CD14-positive monocyte (primary cell): ENCODE results near the gene FAM83F. TPM values are rescaled to one million over a fixed set of nuclear protein-coding genes. Genes with fewer than 3 reads are reported as not detected.

ENCODE experiments used
- DNase-seq, 3 donors: peaks; one replicate each; pipeline ENCODE4 v3.0.0-alpha.2; 2011 to 2022
- H2AFZ ChIP-seq: 2 replicates; pipeline ENCODE4 v1.6.0; 2012; ENCODE audit warnings: mild to moderate bottlenecking, low read depth, low read length, inconsistent platforms; ENCODE audit not compliant: insufficient read depth, poor library complexity, severe bottlenecking
- H3K27ac ChIP-seq, 2 donors: 1 replicate in 1 of 2; 2 replicates in 1 of 2; pipeline ENCODE4 v1.5.1; 2012 to 2013; ENCODE audit warnings: low read length in 2 of 2, control low read depth in 1 of 2, inconsistent platforms in 1 of 2, low read depth in 1 of 2, mild to moderate bottlenecking in 1 of 2
- H3K27me3 ChIP-seq, 2 donors: one replicate each; pipeline versions ENCODE4 v1.6.0 to v1.6.1; 2011 to 2013; ENCODE audit warnings: low read length in 2 of 2; ENCODE audit not compliant: control insufficient read depth in 2 of 2, insufficient read depth in 2 of 2
- H3K36me3 ChIP-seq, 2 donors: replicated peaks in 1 of 2; 1 replicate in 1 of 2; 2 replicates in 1 of 2; pipeline versions ENCODE4 v1.5.1 to v1.6.1; 2012 to 2013; ENCODE audit warnings: low read length in 2 of 2, control low read depth in 1 of 2, inconsistent platforms in 1 of 2, mild to moderate bottlenecking in 1 of 2; ENCODE audit not compliant: insufficient read depth in 2 of 2, control insufficient read depth in 1 of 2
- H3K4me1 ChIP-seq, 2 donors: 1 replicate in 1 of 2; 2 replicates in 1 of 2; pipeline versions ENCODE4 v1.5.1 to v1.6.1; 2012 to 2013; ENCODE audit warnings: low read length in 2 of 2, control low read depth in 1 of 2, inconsistent platforms in 1 of 2, mild to moderate bottlenecking in 1 of 2, moderate library complexity in 1 of 2; ENCODE audit not compliant: insufficient read depth in 2 of 2, control insufficient read depth in 1 of 2
- H3K4me2 ChIP-seq: replicated peaks from 2 replicates; pipeline ENCODE3; 2012; ENCODE audit warnings: low read length, moderate library complexity, mild to moderate bottlenecking; ENCODE audit not compliant: poor library complexity, severe bottlenecking; ENCODE audit errors: extremely low read depth
- H3K4me3 ChIP-seq, 3 experiments: fragments of 200-600 bp in 1 of 3; sonication (generic) in 1 of 3; replicated peaks in 1 of 3; 1 replicate in 2 of 3; 2 replicates in 1 of 3; pipeline ENCODE4 v1.5.1; 2011 to 2013; ENCODE audit warnings: low read length in 3 of 3, mild to moderate bottlenecking in 3 of 3, control low read depth in 2 of 3, low read depth in 2 of 3, inconsistent platforms in 1 of 3, moderate library complexity in 1 of 3
- H3K79me2 ChIP-seq: 2 replicates; pipeline ENCODE4 v1.6.0; 2012; ENCODE audit warnings: mild to moderate bottlenecking, control low read depth, inconsistent platforms, low read length, moderate library complexity; ENCODE audit not compliant: insufficient read depth
- H3K9ac ChIP-seq: 2 replicates; pipeline ENCODE4 v1.6.0; 2017; ENCODE audit warnings: low read length, mild to moderate bottlenecking; ENCODE audit not compliant: insufficient read depth, poor library complexity, severe bottlenecking
- H3K9me3 ChIP-seq, 2 donors: replicated peaks in 1 of 2; 1 replicate in 1 of 2; 2 replicates in 1 of 2; pipeline versions ENCODE4 v1.5.1 to v1.6.1; 2012 to 2013; ENCODE audit warnings: low read length in 2 of 2, control low read depth in 1 of 2; ENCODE audit not compliant: control insufficient read depth in 1 of 2, insufficient read depth in 1 of 2
- H4K20me1 ChIP-seq: 2 replicates; pipeline ENCODE4 v1.6.0; 2012; ENCODE audit warnings: mild to moderate bottlenecking, low read length, control low read depth, moderate library complexity; ENCODE audit not compliant: insufficient read depth
- H3K27ac Mint-ChIP-seq, 7 donors: one replicate each; pipeline ENCODE4 v1.8.0; 2020; ENCODE audit warnings: mild to moderate bottlenecking in 7 of 7, mixed read lengths in 7 of 7, moderate library complexity in 6 of 7, inconsistent platforms in 2 of 7
- H3K27me3 Mint-ChIP-seq, 3 donors: one replicate each; pipeline ENCODE4 v1.8.0; 2021 to 2022; ENCODE audit warnings: low read depth in 3 of 3, mild to moderate bottlenecking in 3 of 3, mixed read lengths in 3 of 3, moderate library complexity in 3 of 3, inconsistent platforms in 1 of 3
- H3K36me3 Mint-ChIP-seq, 2 donors: one replicate each; pipeline ENCODE4 v1.8.0; 2020; ENCODE audit warnings: mixed read lengths in 2 of 2, inconsistent platforms in 1 of 2, mild to moderate bottlenecking in 1 of 2
- H3K4me1 Mint-ChIP-seq: one replicate; pipeline ENCODE4 v1.8.0; 2020; ENCODE audit warnings: mild to moderate bottlenecking, mixed read lengths
- H3K4me3 Mint-ChIP-seq, 2 donors: one replicate each; pipeline ENCODE4 v1.8.0; 2020; ENCODE audit warnings: mild to moderate bottlenecking in 2 of 2, mixed read lengths in 2 of 2, moderate library complexity in 1 of 2
- H3K9me3 Mint-ChIP-seq, 7 donors: one replicate each; pipeline ENCODE4 v1.8.0; 2020 to 2022; ENCODE audit warnings: mixed read lengths in 7 of 7, mild to moderate bottlenecking in 6 of 7, moderate library complexity in 6 of 7, inconsistent platforms in 2 of 7
- WGBS: methylation state at CpG from one replicate; pipeline ENCODE4 v1.1.5; 2013; ENCODE audit warnings: missing lambda C conversion rate; ENCODE audit not compliant: insufficient coverage; 5-methylcytosine and 5-hydroxymethylcytosine counted together
- intact Hi-C, 2 donors: fragments of 100-400 bp; cut with micrococcal nuclease; formaldehyde crosslinking; loops; one replicate each; pipeline versions ENCODE4 v1.15.0 to v1.15.1; 2023
- polyA plus RNA-seq, 3 donors: library from polyadenylated mRNA; depleted of rRNA in 1 of 3; unstranded in 2 of 3; stranded (reverse) in 1 of 3; fragments of 300-500 nt in 2 of 3; fragments of >200 nt in 1 of 3; fragmentation: Illumina TruSeq in 2 of 3; gene quantifications; 1 replicate in 2 of 3; 2 replicates in 1 of 3; pipeline ENCODE4 v1.2.3, GENCODE V29; 2012 to 2021
- TF ChIP-seq, protein P1 (sequence below): fragments of 200-600 bp; IDR thresholded peaks from one replicate; pipeline ENCODE4 v1.8.0; 2022; ENCODE audit warnings: antibody characterized with exemption, mild to moderate bottlenecking

Gene FAM83F
- polyA plus RNA-seq, 3 donors = 0.01 TPM; not detected in 2

DNA sequence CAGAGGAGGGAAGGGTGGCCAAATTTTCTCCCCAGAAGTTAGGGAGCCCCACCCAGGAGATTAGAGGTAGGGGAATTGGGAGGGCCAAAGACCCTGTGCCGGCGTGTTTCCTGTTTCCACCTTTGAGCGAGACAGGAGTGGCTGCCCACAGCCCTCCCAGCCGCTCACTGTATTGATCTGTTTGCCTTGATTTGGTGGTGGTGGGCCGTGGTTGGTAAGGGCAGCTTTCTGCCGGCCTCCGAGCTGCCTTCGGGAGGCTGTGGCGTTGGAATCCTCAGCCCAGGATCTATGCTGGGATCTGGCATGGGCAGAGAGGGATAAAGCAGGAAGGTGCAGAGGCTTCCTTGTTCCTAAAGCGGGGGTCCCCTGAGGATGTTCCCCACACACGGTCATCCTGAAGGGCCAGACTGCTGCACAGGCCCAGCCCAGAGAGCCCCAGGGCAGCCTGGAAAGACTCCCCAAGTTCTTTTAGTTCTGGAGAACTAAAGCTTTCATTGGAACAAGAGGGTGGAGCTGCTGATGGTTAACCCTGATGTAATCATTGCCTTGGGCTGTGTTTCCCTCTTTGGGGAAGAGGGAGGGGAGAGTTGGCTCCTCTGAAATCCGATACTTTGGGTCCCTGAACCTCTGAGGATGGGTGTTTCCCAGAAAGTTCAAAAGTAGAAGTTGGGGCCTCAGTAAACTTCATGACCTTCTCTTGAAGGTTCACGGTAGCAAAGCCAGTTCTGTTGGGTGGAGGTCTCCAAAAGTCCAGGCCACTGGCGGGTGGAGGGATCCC, 7.2 kb downstream of the FAM83F start:
- no peaks in the 10 kb centered on the region for H3K9me3 ChIP-seq
- Mint-ChIP-seq H3K27ac (no peak overlapping the region), H3K4me3 (no peak overlapping the region), H3K36me3 (peaks cover 5 to 6% of the 10 kb centered on the region in 2 donors), H3K4me1 (peaks cover 11% of the 10 kb centered on the region), H3K27me3 (peaks cover 24 to 42% (median 28%) of the 10 kb centered on the region in 3 donors), H3K9me3 (no peaks in the 10 kb centered on the region)
- no peak overlapping the region for H3K4me3 ChIP-seq
- intact Hi-C loops = loop anchor here in 1 of 2 donors (5.0 kb wide), 1 partner anchor 35 kb away; no protein-coding TSS in a partner anchor
- H3K27ac ChIP-seq = no peak overlapping the region
- H3K4me2 ChIP-seq = no peak overlapping the region
- peaks cover under 1 to 5% of the 10 kb centered on the region in 2 donors for H3K4me1 ChIP-seq
- DNase-seq = no peak
- no peak overlapping the region for H2AFZ ChIP-seq
- H3K36me3 ChIP-seq = no peaks in the 10 kb centered on the region
- TF ChIP-seq, protein P1, sequence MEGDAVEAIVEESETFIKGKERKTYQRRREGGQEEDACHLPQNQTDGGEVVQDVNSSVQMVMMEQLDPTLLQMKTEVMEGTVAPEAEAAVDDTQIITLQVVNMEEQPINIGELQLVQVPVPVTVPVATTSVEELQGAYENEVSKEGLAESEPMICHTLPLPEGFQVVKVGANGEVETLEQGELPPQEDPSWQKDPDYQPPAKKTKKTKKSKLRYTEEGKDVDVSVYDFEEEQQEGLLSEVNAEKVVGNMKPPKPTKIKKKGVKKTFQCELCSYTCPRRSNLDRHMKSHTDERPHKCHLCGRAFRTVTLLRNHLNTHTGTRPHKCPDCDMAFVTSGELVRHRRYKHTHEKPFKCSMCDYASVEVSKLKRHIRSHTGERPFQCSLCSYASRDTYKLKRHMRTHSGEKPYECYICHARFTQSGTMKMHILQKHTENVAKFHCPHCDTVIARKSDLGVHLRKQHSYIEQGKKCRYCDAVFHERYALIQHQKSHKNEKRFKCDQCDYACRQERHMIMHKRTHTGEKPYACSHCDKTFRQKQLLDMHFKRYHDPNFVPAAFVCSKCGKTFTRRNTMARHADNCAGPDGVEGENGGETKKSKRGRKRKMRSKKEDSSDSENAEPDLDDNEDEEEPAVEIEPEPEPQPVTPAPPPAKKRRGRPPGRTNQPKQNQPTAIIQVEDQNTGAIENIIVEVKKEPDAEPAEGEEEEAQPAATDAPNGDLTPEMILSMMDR = no peak
- H3K27me3 ChIP-seq = peaks cover under 1 to 25% of the 10 kb centered on the region in 2 donors
- H3K9ac ChIP-seq = no peak overlapping the region
- 85% methylated on average over 8 of the region's 14 CpGs for WGBS
- H4K20me1 ChIP-seq = no peaks in the 10 kb centered on the region
- no peaks in the 10 kb centered on the region for H3K79me2 ChIP-seq

- Mint-ChIP-seq H3K4me3 (no peak overlapping the region), H3K9me3 (no peaks in the 10 kb centered on the region), H3K27me3 (peaks cover 17 to 32% (median 18%) of the 10 kb centered on the region in 3 donors), H3K36me3 (peaks cover 5 to 6% of the 10 kb centered on the region in 2 donors), H3K27ac (no peak overlapping the region), H3K4me1 (peaks cover 21% of the 10 kb centered on the region)
- no peaks in the 10 kb centered on the region for H4K20me1 ChIP-seq
- H3K4me1 ChIP-seq = peaks cover 10 to 16% of the 10 kb centered on the region in 2 donors
- TF ChIP-seq, protein P1 = no peak
- no peaks in the 10 kb centered on the region for H3K9me3 ChIP-seq
- DNase-seq = no peak
- H3K79me2 ChIP-seq = no peaks in the 10 kb centered on the region
- no peak overlapping the region for H2AFZ ChIP-seq
- intact Hi-C loops = loop anchor here in 1 of 2 donors (5.0 kb wide), 1 partner anchor 36 kb away; no protein-coding TSS in a partner anchor
- H3K27me3 ChIP-seq = peaks cover 0 to 15% of the 10 kb centered on the region in 2 donors
- H3K4me3 ChIP-seq = no peak overlapping the region
- H3K4me2 ChIP-seq = no peak overlapping the region
- H3K36me3 ChIP-seq = no peaks in the 10 kb centered on the region
- 80% methylated on average over 2 of the region's 6 CpGs for WGBS
- H3K27ac ChIP-seq = no peak overlapping the region
- H3K9ac ChIP-seq = no peak overlapping the region
Observed at GRCh38 chr22:40002935-40003715, 8.4 kb downstream of the FAM83F start.
